Tibial nerve (tissue), 4 donors: ENCODE measurements around the gene FAM187B.
A peak's percentile ranks its signal among the peaks of the same experiment; 100 is the strongest.

Source experiments
- EP300 ChIP-seq, 2 donors: sonication (generic); formaldehyde crosslinking; IDR thresholded peaks; one replicate each; pipeline ENCODE4 v1.6.1; 2017; ENCODE audit warnings: antibody characterized with exemption in 2 of 2, mild to moderate bottlenecking in 1 of 2
- POLR2A ChIP-seq, 2 donors: fragments of 450-650 bp; IDR thresholded peaks; one replicate each; pipeline ENCODE4 v1.6.1; 2017; ENCODE audit warnings: antibody characterized with exemption in 2 of 2, mild to moderate bottlenecking in 2 of 2, moderate library complexity in 2 of 2
- TF ChIP-seq, protein P1 (sequence below), 5 experiments: fragments of 200-600 bp in 3 of 5; fragments of 450-650 bp in 2 of 5; sonication (generic) in 3 of 5; IDR thresholded peaks; one replicate each; pipeline ENCODE4 v1.5.1; 2016 to 2019; ENCODE audit warnings: antibody characterized with exemption in 5 of 5, mild to moderate bottlenecking in 3 of 5, moderate library complexity in 2 of 5

DNA sequence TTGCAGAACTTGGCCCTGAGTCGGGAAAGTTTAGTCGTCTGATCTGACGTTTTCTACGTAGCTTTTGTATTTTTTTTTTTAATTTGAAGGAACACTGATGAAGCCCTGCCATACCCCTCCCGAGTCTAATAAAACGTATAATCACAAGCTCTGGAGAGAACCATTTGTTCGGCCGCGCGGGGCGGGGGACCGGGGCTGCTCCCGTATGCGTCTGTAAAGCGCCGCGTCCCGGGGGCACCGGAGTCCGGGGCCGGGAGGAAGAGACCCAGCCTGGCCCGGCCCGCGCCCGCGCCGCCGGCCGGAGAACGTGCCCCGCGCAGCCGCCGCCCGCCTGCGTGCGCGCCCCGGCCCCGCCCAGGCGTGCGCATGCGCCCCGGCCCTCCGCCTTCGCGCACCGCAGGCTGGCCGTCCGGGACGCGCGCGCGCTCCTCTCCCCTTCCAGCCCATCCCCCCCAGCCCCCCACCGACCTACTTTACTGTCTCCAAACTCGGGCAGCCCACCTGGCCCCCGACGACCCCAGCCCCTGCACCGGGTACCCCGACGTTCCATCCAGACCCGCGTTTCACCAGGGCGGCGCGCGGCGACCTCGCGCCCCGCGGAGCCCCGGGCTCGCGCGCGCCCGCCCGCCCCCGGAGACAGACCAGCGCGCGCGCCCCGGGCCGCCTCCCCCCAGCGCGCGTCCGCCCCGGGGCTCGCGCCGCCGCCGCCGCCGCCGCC lies 39.4 kb upstream of the FAM187B start:
- TF ChIP-seq, protein P1, sequence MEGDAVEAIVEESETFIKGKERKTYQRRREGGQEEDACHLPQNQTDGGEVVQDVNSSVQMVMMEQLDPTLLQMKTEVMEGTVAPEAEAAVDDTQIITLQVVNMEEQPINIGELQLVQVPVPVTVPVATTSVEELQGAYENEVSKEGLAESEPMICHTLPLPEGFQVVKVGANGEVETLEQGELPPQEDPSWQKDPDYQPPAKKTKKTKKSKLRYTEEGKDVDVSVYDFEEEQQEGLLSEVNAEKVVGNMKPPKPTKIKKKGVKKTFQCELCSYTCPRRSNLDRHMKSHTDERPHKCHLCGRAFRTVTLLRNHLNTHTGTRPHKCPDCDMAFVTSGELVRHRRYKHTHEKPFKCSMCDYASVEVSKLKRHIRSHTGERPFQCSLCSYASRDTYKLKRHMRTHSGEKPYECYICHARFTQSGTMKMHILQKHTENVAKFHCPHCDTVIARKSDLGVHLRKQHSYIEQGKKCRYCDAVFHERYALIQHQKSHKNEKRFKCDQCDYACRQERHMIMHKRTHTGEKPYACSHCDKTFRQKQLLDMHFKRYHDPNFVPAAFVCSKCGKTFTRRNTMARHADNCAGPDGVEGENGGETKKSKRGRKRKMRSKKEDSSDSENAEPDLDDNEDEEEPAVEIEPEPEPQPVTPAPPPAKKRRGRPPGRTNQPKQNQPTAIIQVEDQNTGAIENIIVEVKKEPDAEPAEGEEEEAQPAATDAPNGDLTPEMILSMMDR (IDR thresholded peaks at IDR 0.05) = no peak
- TF ChIP-seq POLR2A (IDR thresholded peaks at IDR 0.05) = peak; percentile 82 to 91
- TF ChIP-seq EP300 (IDR thresholded peaks at IDR 0.05) = peak in 1 of 2 donors; percentile 80
